ENCODE results near the gene DNM1.

Gene DNM1

GRCh38 chr9:128205296-128205944 lies 2.2 kb downstream of the DNM1 start:
- DNase-seq (ENCODE audit: low spot score): no peak

GRCh38 chr9:128206484-128206883 lies 3.3 kb downstream of the DNM1 start:
- no peak for DNase-seq (ENCODE audit: low spot score)

- no peak for DNase-seq (ENCODE audit: low spot score)
Measured at GRCh38 chr9:128206916-128207910, 4.0 kb downstream of the DNM1 start.

GRCh38 chr9:128208386-128208785 lies 5.2 kb downstream of the DNM1 start:
- no peak for DNase-seq (ENCODE audit: low spot score)

GRCh38 chr9:128208946-128209669 lies 5.9 kb downstream of the DNM1 start:
- DNase-seq (ENCODE audit: low spot score): no peak

- DNase-seq (ENCODE audit: low spot score): no peak
Measured at GRCh38 chr9:128211186-128211980, 8.2 kb downstream of the DNM1 start.

- no peak for DNase-seq (ENCODE audit: low spot score)
Measured at GRCh38 chr9:128211981-128212281, 8.8 kb downstream of the DNM1 start.

- DNase-seq (ENCODE audit: low spot score): no peak
Measured at GRCh38 chr9:128213746-128214497, 10.7 kb downstream of the DNM1 start.

- no peak for DNase-seq (ENCODE audit: low spot score)
Measured at GRCh38 chr9:128214571-128215490, 11.7 kb downstream of the DNM1 start.

GRCh38 chr9:128215491-128216409 lies 12.6 kb downstream of the DNM1 start:
- peak; percentile 38 for DNase-seq (ENCODE audit: low spot score)

GRCh38 chr9:128216781-128217553 lies 13.8 kb downstream of the DNM1 start:
- DNase-seq (ENCODE audit: low spot score): no peak

- no peak for DNase-seq (ENCODE audit: low spot score)
Measured at GRCh38 chr9:128218172-128218517, 15.0 kb downstream of the DNM1 start.

- DNase-seq (ENCODE audit: low spot score): peak; percentile 91
Measured at GRCh38 chr9:128218518-128219389, 15.6 kb downstream of the DNM1 start.

- no peak for DNase-seq (ENCODE audit: low spot score)
Measured at GRCh38 chr9:128219831-128220230, 16.7 kb downstream of the DNM1 start.

GRCh38 chr9:128222026-128222425 lies 18.8 kb downstream of the DNM1 start:
- no peak for DNase-seq (ENCODE audit: low spot score)

GRCh38 chr9:128222880-128223670 lies 19.9 kb downstream of the DNM1 start:
- no peak for DNase-seq (ENCODE audit: low spot score)
